K562 (cell line): ENCODE measurements around the gene HPSE2. TPM values are rescaled to one million over a fixed set of nuclear protein-coding genes. Genes with fewer than 3 reads are reported as not detected.

Source experiments
- ATAC-seq: fragments of 200-7000 bp; cut with Tn5 transposase; 3 replicates; pipeline ENCODE4 v1.9.1; 2020; ENCODE audit warnings: moderate library complexity
- BruUV-seq: library from RNA; stranded (reverse); fragments of 400-500 nt; replicated peaks from 2 replicates; lab custom pipeline; 2021; lab: Mats Ljungman, UMichigan
- CTCF ChIA-PET: fragments of 300-600 bp; formaldehyde crosslinking; extraction: SDS; loops from one replicate; lab custom pipeline; 2021; ENCODE audit warnings: low intra/inter-chr PET ratio; lab: Yijun Ruan, JAX
- POLR2A ChIA-PET: fragments of 300-600, 350-650 bp; sonication (Branson Sonifier 250); formaldehyde crosslinking; extraction: SDS; loops from one replicate; lab custom pipeline; 2021; ENCODE audit warnings: antibody characterized with exemption, inconsistent platforms; lab: Yijun Ruan, JAX
- DNase-seq, 4 experiments: peaks; one replicate each; pipeline versions ENCODE4 v3.0.0 to v3.0.0-alpha.2; 2011 to 2018; ENCODE audit warnings: low spot score in 3 of 4, mixed read lengths in 3 of 4; ENCODE audit errors: extremely low read depth in 1 of 4
- FAIRE-seq: peaks from 2 replicates; lab custom pipeline; 2011; peaks lifted over from hg19 to GRCh38; lab: Jason Lieb, UNC
- H2AFZ ChIP-seq: 2 replicates; pipeline ENCODE4 v1.6.0; 2011; ENCODE audit warnings: low read depth, low read length, control low read depth, inconsistent platforms
- H3K27ac ChIP-seq: fragments of 200-600 bp; 3 replicates; pipeline ENCODE4 v1.8.0; 2011; ENCODE audit warnings: low read depth, mild to moderate bottlenecking, control low read depth, inconsistent platforms, low read length, moderate library complexity, mixed read lengths; ENCODE audit errors: extremely low read depth
- H3K27me3 ChIP-seq, 2 experiments: fragments of 300-600 bp in 1 of 2; 2 replicates in 1 of 2; 3 replicates in 1 of 2; pipeline versions ENCODE4 v1.6.0 to v1.8.0; 2011; ENCODE audit warnings: inconsistent platforms in 2 of 2, low read length in 2 of 2, mild to moderate bottlenecking in 1 of 2, mixed read lengths in 1 of 2, moderate library complexity in 1 of 2; ENCODE audit not compliant: control insufficient read depth in 2 of 2, insufficient read depth in 2 of 2
- H3K36me3 ChIP-seq: fragments of 300-600 bp; 3 replicates; pipeline ENCODE4 v1.8.0; 2011; ENCODE audit warnings: mild to moderate bottlenecking, low read length, inconsistent platforms; ENCODE audit not compliant: control insufficient read depth, insufficient read depth
- H3K4me1 ChIP-seq, 2 experiments: fragments of 200-600 bp in 1 of 2; replicated peaks in 1 of 2; 2 replicates in 1 of 2; 3 replicates in 1 of 2; pipeline versions ENCODE4 v1.5.1 to v1.8.0; 2011; ENCODE audit warnings: inconsistent platforms in 2 of 2, low read length in 2 of 2, mild to moderate bottlenecking in 1 of 2, mixed read lengths in 1 of 2, moderate library complexity in 1 of 2; ENCODE audit not compliant: control insufficient read depth in 2 of 2, insufficient read depth in 2 of 2
- H3K4me2 ChIP-seq: 2 replicates; pipeline ENCODE4 v1.6.1; 2011; ENCODE audit warnings: low read length, control low read depth, inconsistent platforms, mixed read lengths; ENCODE audit not compliant: insufficient read depth
- H3K4me3 ChIP-seq: fragments of 200-600 bp; sonication (generic), shearing (Covaris generic); 2 replicates; pipeline ENCODE4 v1.5.1; 2016; ENCODE audit warnings: control low read depth, inconsistent platforms
- H3K79me2 ChIP-seq: fragments of 200-600 bp; 3 replicates; pipeline ENCODE4 v1.8.0; 2011; ENCODE audit warnings: low read length, inconsistent platforms; ENCODE audit not compliant: control insufficient read depth, insufficient read depth
- H3K9ac ChIP-seq, 2 experiments: 2 replicates each; pipeline versions ENCODE4 v1.6.0 to v1.6.1; 2011; ENCODE audit warnings: low read depth in 2 of 2, low read length in 2 of 2, control low read depth in 1 of 2, inconsistent platforms in 1 of 2, mild to moderate bottlenecking in 1 of 2, mixed read lengths in 1 of 2; ENCODE audit not compliant: insufficient read depth in 1 of 2
- H3K9me1 ChIP-seq: one replicate; pipeline ENCODE4 v1.6.0; 2011; ENCODE audit warnings: inconsistent platforms, mild to moderate bottlenecking, low read length, moderate library complexity; ENCODE audit not compliant: control insufficient read depth, insufficient read depth
- H3K9me3 ChIP-seq: replicated peaks from 2 replicates; pipeline ENCODE4 v1.5.1; 2011; ENCODE audit warnings: low read depth, low read length, inconsistent platforms; ENCODE audit not compliant: control insufficient read depth, insufficient read depth
- H4K20me1 ChIP-seq: replicated peaks from 2 replicates; pipeline ENCODE4 v1.6.1; 2011; ENCODE audit warnings: low read length, inconsistent platforms, mixed read lengths; ENCODE audit not compliant: control insufficient read depth, insufficient read depth
- CREB5 ChIP-seq: fragments of 250-450 bp; sonication (Bioruptor Pico); IDR thresholded peaks from 2 replicates; pipeline ENCODE4 v1.5.0; 2020; ENCODE audit warnings: mild to moderate bottlenecking
- POLR2H ChIP-seq: IDR thresholded peaks from 2 replicates; pipeline ENCODE4 v1.6.1; 2016; ENCODE audit warnings: missing genetic modification characterization, low read depth, mild to moderate bottlenecking, control low read depth, missing compliant biosample characterization, moderate library complexity
- RAD21 ChIP-seq, 2 experiments: fragments of 250-450 bp in 1 of 2; fragments of 450-650 bp in 1 of 2; sonication (Bioruptor Pico) in 1 of 2; formaldehyde crosslinking in 1 of 2; IDR thresholded peaks in 1 of 2; conservative IDR thresholded peaks in 1 of 2; 2 replicates each; pipeline versions ENCODE4 v1.4.0 to v1.8.0; 2020 to 2022; ENCODE audit warnings: mild to moderate bottlenecking in 2 of 2, moderate library complexity in 1 of 2
- RBM25 ChIP-seq: fragments of 200-400 bp; formaldehyde crosslinking; IDR thresholded peaks from 2 replicates; pipeline ENCODE4 v1.6.1; 2018; ENCODE audit warnings: low read length, low read depth, moderate library complexity; ENCODE audit not compliant: severe bottlenecking
- ZFP36 ChIP-seq: fragments of 150-350 bp; IDR thresholded peaks from 2 replicates; pipeline ENCODE4 v1.6.1; 2018; ENCODE audit warnings: low read length, low read depth; ENCODE audit not compliant: partially characterized antibody
- ZNF175 ChIP-seq: fragments of 200-800 bp; sonication (Bioruptor generic); IDR thresholded peaks from 2 replicates; pipeline ENCODE4 v1.6.1; 2016; ENCODE audit warnings: low read depth, mild to moderate bottlenecking, missing genetic modification characterization, missing compliant biosample characterization
- ZNF239 ChIP-seq: fragments of 250-450 bp; sonication (Bioruptor Pico); IDR thresholded peaks from 2 replicates; pipeline ENCODE4 v1.4.0; 2020; ENCODE audit warnings: mild to moderate bottlenecking
- ZNF24 ChIP-seq: fragments of 450-650 bp; IDR thresholded peaks from 2 replicates; pipeline ENCODE4 v1.6.1; 2016
- in situ Hi-C: fragments of 300-500 bp; cut with MboI; formaldehyde crosslinking; loops from 4 replicates; pipeline ENCODE4 v1.15.0; 2018; ENCODE audit warnings: inconsistent platforms, mixed read lengths
- intact Hi-C: fragments of 100-400 bp; cut with micrococcal nuclease; formaldehyde crosslinking; loops from 2 replicates; pipeline ENCODE4 v1.14.2; 2022
- polyA plus RNA-seq, 8 experiments: library from polyadenylated mRNA; depleted of rRNA in 4 of 8; stranded (reverse) in 5 of 8; unstranded in 3 of 8; fragments of >200 nt; fragmentation: Nextera tagmentation in 2 of 8; fragmentation: Illumina TruSeq in 1 of 8; extraction: Ambion mirVana in 2 of 8; extraction: Trizol in 1 of 8; gene quantifications; 2 replicates each; pipeline versions ENCODE4 v1.2.1 to v1.2.3, GENCODE V29; 2011 to 2014; ENCODE audit warnings: inconsistent platforms in 1 of 8, missing spikeins in 1 of 8
- total RNA-seq, 7 experiments: library from RNA; depleted of rRNA in 6 of 7; stranded (reverse); fragments of >200 nt in 6 of 7; fragmentation: Illumina TruSeq in 2 of 7; extraction: Trizol in 2 of 7; gene quantifications; 2 replicates each; pipeline versions ENCODE4 v1.2.1 to v1.2.3, GENCODE V29; 2011 to 2021; ENCODE audit warnings: low replicate concordance in 1 of 7

Gene HPSE2
- total and polyA plus RNA-seq, 9 of the 15 experiments (the other 6 are each of a cell fraction or from before 2014, with no cell fraction given): 0.03 to 0.10 (median 0.04) TPM; not detected in 2

GRCh38 chr10:98449287-98449686 lies 786.4 kb downstream of the HPSE2 start:
- peaks cover 15% of the 10 kb centered on the region for H3K36me3 ChIP-seq
- H3K9me3 ChIP-seq: no peaks in the 10 kb centered on the region; the same call in 1 of the 2 replicates
- no peaks in the 10 kb centered on the region for H3K9me1 ChIP-seq
- in situ Hi-C loops (no loop called here), intact Hi-C loops (no loop called here)
- no peak for FAIRE-seq
- peaks cover 29% of the 10 kb centered on the region for H3K79me2 ChIP-seq
- BruUV-seq: no TSS peak
- no peak overlapping the region for H3K4me2 ChIP-seq
- H2AFZ ChIP-seq: no peak overlapping the region
- ATAC-seq: no peak
- CTCF ChIA-PET: no interaction called here
- TF ChIP-seq ZNF239 (CRISPR knock-in tag): no peak
- TF ChIP-seq ZFP36: peak; percentile 73
- TF ChIP-seq RBM25: peak; percentile 79
- TF ChIP-seq ZNF24: no peak
- no peak for TF ChIP-seq POLR2H (tag)
- no peak for TF ChIP-seq CREB5
- TF ChIP-seq ZNF175: no peak
- no peak for TF ChIP-seq RAD21 (CRISPR knock-in tag; conservative IDR thresholded peaks at IDR 0.05 in 1 of 2, IDR thresholded peaks at IDR 0.05 in 1 of 2)
- H3K27me3 ChIP-seq: no peaks in the 10 kb centered on the region
- H3K4me3 ChIP-seq: no peak overlapping the region
- no peak for DNase-seq
- H4K20me1 ChIP-seq: no peaks in the 10 kb centered on the region
- POLR2A ChIA-PET: no interaction called here
- H3K4me1 ChIP-seq: peaks cover 5 to 12% of the 10 kb centered on the region in 2 experiments; a peak in 4 of 5 replicates
- no peak overlapping the region for H3K9ac ChIP-seq
- H3K27ac ChIP-seq: no peak overlapping the region
